PC-9 (cell line): ENCODE measurements around the gene ZCCHC8. TPM values are rescaled to one million over a fixed set of nuclear protein-coding genes. Genes with fewer than 3 reads are reported as not detected.
A peak's percentile ranks its signal among the peaks of the same experiment; 100 is the strongest.

Experiments
- BruUV-seq: library from RNA; stranded (reverse); fragments of 400-500 nt; replicated peaks from 2 replicates; lab custom pipeline; 2021; lab: Mats Ljungman, UMichigan
- CTCF ChIA-PET: fragments of 300-600 bp; sonication (Branson Sonifier 250); formaldehyde crosslinking; loops from one replicate; lab custom pipeline; 2022; ENCODE audit warnings: antibody characterized with exemption; lab: Charles Lee
- POLR2A ChIA-PET: fragments of 300-600 bp; sonication (Branson Sonifier 250); formaldehyde crosslinking; loops from one replicate; lab custom pipeline; 2022; ENCODE audit warnings: antibody characterized with exemption; ENCODE audit not compliant: unreplicated experiment; lab: Charles Lee
- DNase-seq, 2 experiments: peaks; one replicate each; pipeline versions ENCODE4 v3.0.0 to v3.0.0-alpha.2; 2015 to 2022; ENCODE audit warnings: mixed read lengths in 1 of 2
- H2AFZ ChIP-seq: fragments of 200-600 bp; sonication (generic); 2 replicates; pipeline ENCODE4 v1.8.1; 2017; ENCODE audit warnings: antibody characterized with exemption
- H3F3A ChIP-seq: fragments of 200-600 bp; sonication (generic); 2 replicates; pipeline ENCODE4 v1.8.1; 2017; ENCODE audit warnings: antibody characterized with exemption, mild to moderate bottlenecking, low read depth; ENCODE audit not compliant: insufficient read depth
- H3K27ac ChIP-seq: fragments of 200-600 bp; sonication (generic); 2 replicates; pipeline ENCODE4 v1.6.1; 2016; ENCODE audit warnings: mixed run types
- H3K27me3 ChIP-seq: fragments of 200-600 bp; sonication (generic); 2 replicates; pipeline ENCODE4 v1.6.1; 2016; ENCODE audit warnings: low read depth, mixed run types; ENCODE audit not compliant: insufficient read depth
- H3K36me3 ChIP-seq: fragments of 200-600 bp; sonication (generic); 2 replicates; pipeline ENCODE4 v1.6.1; 2016; ENCODE audit warnings: low read depth, mixed run types
- H3K4me1 ChIP-seq: fragments of 200-600 bp; sonication (generic); replicated peaks from 2 replicates; pipeline ENCODE4 v1.6.1; 2016; ENCODE audit warnings: mixed run types; ENCODE audit not compliant: insufficient read depth
- H3K4me2 ChIP-seq: fragments of 200-600 bp; sonication (generic); 2 replicates; pipeline ENCODE4 v1.6.1; 2017; ENCODE audit warnings: mixed run types
- H3K4me3 ChIP-seq: fragments of 200-600 bp; sonication (generic); 2 replicates; pipeline ENCODE4 v1.6.1; 2016; ENCODE audit warnings: mixed run types
- H3K79me2 ChIP-seq: fragments of 200-600 bp; sonication (generic); 2 replicates; pipeline ENCODE4 v1.6.1; 2017; ENCODE audit warnings: low read depth, mixed run types
- H3K9me2 ChIP-seq: fragments of 200-600 bp; sonication (generic); 2 replicates; pipeline ENCODE4 v1.8.1; 2017; ENCODE audit warnings: mild to moderate bottlenecking; ENCODE audit not compliant: insufficient read depth
- H3K9me3 ChIP-seq: fragments of 200-600 bp; sonication (generic); 2 replicates; pipeline ENCODE4 v1.8.1; 2016; ENCODE audit warnings: low read depth; ENCODE audit not compliant: insufficient read depth
- H4K20me1 ChIP-seq: fragments of 200-600 bp; sonication (generic); 2 replicates; pipeline ENCODE4 v1.8.1; 2017; ENCODE audit not compliant: insufficient read depth
- EZH2 ChIP-seq: fragments of 200-600 bp; sonication (generic); IDR thresholded peaks from 2 replicates; pipeline ENCODE4 v1.8.0; 2017; ENCODE audit warnings: antibody characterized with exemption, low read depth
- intact Hi-C: fragments of 100-400 bp; cut with micrococcal nuclease; formaldehyde crosslinking; loops from one replicate; pipeline ENCODE4 v1.10.0; 2022; ENCODE audit not compliant: unreplicated experiment
- total RNA-seq: library from RNA; stranded (reverse); gene quantifications from 2 replicates; pipeline ENCODE4 v1.2.3, GENCODE V29; 2021
- TF ChIP-seq, protein P1 (sequence below): fragments of 200-600 bp; sonication (generic); conservative IDR thresholded peaks from 2 replicates; pipeline ENCODE4 v1.6.1; 2017; ENCODE audit warnings: mixed run types, antibody characterized with exemption, mild to moderate bottlenecking, moderate library complexity

The ZCCHC8 gene
- total RNA-seq, 1 experiment from 2014 or later, result 24.3 TPM

GRCh38 chr12:122503147-122503751 is 2.5 kb upstream of the ZCCHC8 start:
- Histone ChIP-seq H4K20me1 (peaks cover 15% of the 10 kb centered on the region), H3K27me3 (no peaks in the 10 kb centered on the region), H3K27ac (no peak overlapping the region), H3K9me3 (no peaks in the 10 kb centered on the region), H3K4me1 (peaks cover 15% of the 10 kb centered on the region; the same call in 1 of the 2 replicates), H3K4me2 (no peak overlapping the region), H3K9me2 (no peaks in the 10 kb centered on the region), H3K4me3 (no peak overlapping the region), H3K36me3 (peaks cover 23% of the 10 kb centered on the region), H3F3A (peaks cover 74% of the 10 kb centered on the region), H2AFZ (no peak overlapping the region), H3K79me2 (peaks cover 23% of the 10 kb centered on the region)
- TF ChIP-seq, protein P1, sequence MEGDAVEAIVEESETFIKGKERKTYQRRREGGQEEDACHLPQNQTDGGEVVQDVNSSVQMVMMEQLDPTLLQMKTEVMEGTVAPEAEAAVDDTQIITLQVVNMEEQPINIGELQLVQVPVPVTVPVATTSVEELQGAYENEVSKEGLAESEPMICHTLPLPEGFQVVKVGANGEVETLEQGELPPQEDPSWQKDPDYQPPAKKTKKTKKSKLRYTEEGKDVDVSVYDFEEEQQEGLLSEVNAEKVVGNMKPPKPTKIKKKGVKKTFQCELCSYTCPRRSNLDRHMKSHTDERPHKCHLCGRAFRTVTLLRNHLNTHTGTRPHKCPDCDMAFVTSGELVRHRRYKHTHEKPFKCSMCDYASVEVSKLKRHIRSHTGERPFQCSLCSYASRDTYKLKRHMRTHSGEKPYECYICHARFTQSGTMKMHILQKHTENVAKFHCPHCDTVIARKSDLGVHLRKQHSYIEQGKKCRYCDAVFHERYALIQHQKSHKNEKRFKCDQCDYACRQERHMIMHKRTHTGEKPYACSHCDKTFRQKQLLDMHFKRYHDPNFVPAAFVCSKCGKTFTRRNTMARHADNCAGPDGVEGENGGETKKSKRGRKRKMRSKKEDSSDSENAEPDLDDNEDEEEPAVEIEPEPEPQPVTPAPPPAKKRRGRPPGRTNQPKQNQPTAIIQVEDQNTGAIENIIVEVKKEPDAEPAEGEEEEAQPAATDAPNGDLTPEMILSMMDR, result no peak
- no peak for TF ChIP-seq EZH2
- POLR2A ChIA-PET, result interaction anchor here (0.9 kb wide), 1 partner anchor 277 kb away, joined by 3 read pairs; no protein-coding TSS in a partner anchor
- no TSS peak for BruUV-seq
- intact Hi-C loops, result no loop called here
- CTCF ChIA-PET, result interaction anchor here (0.7 kb wide), 1 partner anchor 157 kb away, joined by 7 read pairs; no protein-coding TSS in a partner anchor
- no peak for DNase-seq

GRCh38 chr12:122501489-122501989 is 807 bp upstream of the ZCCHC8 start:
- TF ChIP-seq, protein P1, result no peak
- TF ChIP-seq EZH2, result no peak
- peaks cover 23% of the 10 kb centered on the region; the same call in 1 of the 2 replicates for H3K4me1 ChIP-seq
- POLR2A ChIA-PET, result interaction anchor here (0.6 to 1.0 kb wide), 5 partner anchors 9 to 740 kb away, joined by 4 to 17 read pairs (median 4); no protein-coding TSS in a partner anchor
- H3K4me3 ChIP-seq, result peak overlapping the region; percentile 86; the same call in 1 of the 2 replicates
- peaks cover 26% of the 10 kb centered on the region for H3K36me3 ChIP-seq
- no peak for DNase-seq
- H2AFZ ChIP-seq, result 0 out of 2 replicates have a peak overlapping the region, but pooled peaks have one; percentile 49
- no peaks in the 10 kb centered on the region for H3K27me3 ChIP-seq
- no peak overlapping the region for H3K27ac ChIP-seq
- CTCF ChIA-PET, result interaction anchor here (0.9 kb wide), 1 partner anchor 102 kb away, joined by 3 read pairs; no protein-coding TSS in a partner anchor
- peaks cover 57% of the 10 kb centered on the region for H3F3A ChIP-seq
- H3K9me3 ChIP-seq, result no peaks in the 10 kb centered on the region
- no TSS peak for BruUV-seq
- intact Hi-C loops, result loop anchor here (2.0 kb wide), 1 partner anchor 251 kb away; the partner anchor contains the start of gene DENR
- H3K9me2 ChIP-seq, result no peaks in the 10 kb centered on the region
- peak overlapping the region; percentile 77 for H3K4me2 ChIP-seq
- H3K79me2 ChIP-seq, result peaks cover 38% of the 10 kb centered on the region
- H4K20me1 ChIP-seq, result peaks cover 5% of the 10 kb centered on the region; the same call in 1 of the 2 replicates

GRCh38 chr12:122499991-122500684 is 594 bp downstream of the ZCCHC8 start:
- H3K9me2 ChIP-seq, result no peaks in the 10 kb centered on the region
- peaks cover 23% of the 10 kb centered on the region; the same call in 1 of the 2 replicates for H3K4me1 ChIP-seq
- H3K36me3 ChIP-seq, result peaks cover 17% of the 10 kb centered on the region
- ChIA-PET CTCF (interaction anchor here (0.5 to 0.6 kb wide), 3 partner anchors 16 to 500 kb away, joined by 3 to 5 read pairs (median 3); no protein-coding TSS in a partner anchor), POLR2A (interaction anchor here (0.6 to 0.7 kb wide), 4 partner anchors 12 to 612 kb away, joined by 3 to 4 read pairs (median 4); partner anchors contain the start of gene PSMD9)
- peak; percentile 51 to 52 for DNase-seq
- H3K4me2 ChIP-seq, result peak overlapping the region; percentile 77
- H2AFZ ChIP-seq, result peak overlapping the region; percentile 91
- peak overlapping the region; percentile 91 for H3K27ac ChIP-seq
- peaks cover 43% of the 10 kb centered on the region for H3F3A ChIP-seq
- peaks cover 50% of the 10 kb centered on the region for H3K79me2 ChIP-seq
- intact Hi-C loops, result loop anchor here (1.0 to 2.0 kb wide), 2 partner anchors 27 to 253 kb away; partner anchors contain the start of genes DENR and KNTC1
- TSS peak; percentile 27 for BruUV-seq
- peaks cover 5% of the 10 kb centered on the region; the same call in 1 of the 2 replicates for H4K20me1 ChIP-seq
- H3K27me3 ChIP-seq, result no peaks in the 10 kb centered on the region
- TF ChIP-seq EZH2, result no peak
- TF ChIP-seq, protein P1, result no peak
- no peaks in the 10 kb centered on the region for H3K9me3 ChIP-seq
- H3K4me3 ChIP-seq, result peak overlapping the region; percentile 86
